Measurements from ENCODE around the gene ABCA4.

DNA sequence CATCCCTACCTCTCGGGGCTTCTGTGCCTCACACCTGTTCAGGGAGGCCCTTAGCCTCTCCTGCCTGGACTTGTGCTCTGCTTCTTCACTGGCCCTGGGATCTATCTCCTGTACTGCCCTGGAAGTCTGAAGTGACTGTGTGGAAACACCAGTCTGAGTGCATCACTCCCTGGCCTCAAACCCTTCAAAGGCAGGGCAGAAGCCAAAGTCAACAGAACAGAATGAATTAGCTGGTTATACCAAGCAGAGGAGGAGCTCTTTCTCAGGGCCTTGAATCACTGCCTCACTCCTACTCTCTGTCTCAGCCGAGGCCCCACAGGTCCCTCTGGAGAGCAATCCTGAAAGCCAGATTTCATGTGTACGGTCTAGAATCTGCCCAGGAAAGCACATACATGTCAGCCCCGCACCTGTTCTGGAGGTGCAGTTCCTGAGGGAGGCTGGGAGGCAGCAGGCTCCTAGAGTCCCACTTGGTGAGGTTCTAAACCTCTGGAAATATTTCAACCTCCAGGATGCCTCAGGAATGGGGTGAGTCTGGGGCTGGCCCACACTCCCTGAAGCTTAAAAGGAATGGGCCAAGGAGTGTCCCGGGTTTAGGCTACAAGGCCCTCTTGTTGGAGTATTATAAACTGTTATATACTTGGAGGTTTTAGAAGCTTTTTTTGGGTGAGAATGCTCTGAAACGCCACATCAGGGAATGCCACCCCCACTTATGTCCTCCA, 98.3 kb downstream of the ABCA4 start:
- TF ChIP-seq, protein P1, sequence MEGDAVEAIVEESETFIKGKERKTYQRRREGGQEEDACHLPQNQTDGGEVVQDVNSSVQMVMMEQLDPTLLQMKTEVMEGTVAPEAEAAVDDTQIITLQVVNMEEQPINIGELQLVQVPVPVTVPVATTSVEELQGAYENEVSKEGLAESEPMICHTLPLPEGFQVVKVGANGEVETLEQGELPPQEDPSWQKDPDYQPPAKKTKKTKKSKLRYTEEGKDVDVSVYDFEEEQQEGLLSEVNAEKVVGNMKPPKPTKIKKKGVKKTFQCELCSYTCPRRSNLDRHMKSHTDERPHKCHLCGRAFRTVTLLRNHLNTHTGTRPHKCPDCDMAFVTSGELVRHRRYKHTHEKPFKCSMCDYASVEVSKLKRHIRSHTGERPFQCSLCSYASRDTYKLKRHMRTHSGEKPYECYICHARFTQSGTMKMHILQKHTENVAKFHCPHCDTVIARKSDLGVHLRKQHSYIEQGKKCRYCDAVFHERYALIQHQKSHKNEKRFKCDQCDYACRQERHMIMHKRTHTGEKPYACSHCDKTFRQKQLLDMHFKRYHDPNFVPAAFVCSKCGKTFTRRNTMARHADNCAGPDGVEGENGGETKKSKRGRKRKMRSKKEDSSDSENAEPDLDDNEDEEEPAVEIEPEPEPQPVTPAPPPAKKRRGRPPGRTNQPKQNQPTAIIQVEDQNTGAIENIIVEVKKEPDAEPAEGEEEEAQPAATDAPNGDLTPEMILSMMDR (conservative IDR thresholded peaks at IDR 0.05; ENCODE audit: low read length): no peak
- no peak for TF ChIP-seq EZH2phosphoT487 (IDR thresholded peaks at IDR 0.05; ENCODE audit: borderline replicate concordance)

Measured in Loucy (cell line).